Cardiac fibroblast (primary cell): ENCODE measurements around the gene ROBO3.

ENCODE experiments used
- DNase-seq, 2 donors: peaks; one replicate each; pipeline versions ENCODE4 v3.0.0 to v3.0.0-alpha.2; 2010; ENCODE audit warnings: low read depth in 2 of 2
- H3K4me3 ChIP-seq, 2 donors: replicated peaks in 1 of 2; 1 replicate in 1 of 2; 2 replicates in 1 of 2; pipeline ENCODE4 v1.5.1; 2011; ENCODE audit warnings: low read depth in 2 of 2, low read length in 2 of 2, mild to moderate bottlenecking in 2 of 2, moderate library complexity in 1 of 2
- TF ChIP-seq, protein P1 (sequence below): IDR thresholded peaks from one replicate; pipeline ENCODE4 v1.5.1; 2011; ENCODE audit warnings: low read depth, mild to moderate bottlenecking, low read length, inconsistent platforms

ROBO3 gene

GRCh38 chr11:124884340-124884739 is 19.1 kb downstream of the ROBO3 start:
- DNase-seq: no peak
- H3K4me3 ChIP-seq: no peak overlapping the region
- TF ChIP-seq, protein P1, sequence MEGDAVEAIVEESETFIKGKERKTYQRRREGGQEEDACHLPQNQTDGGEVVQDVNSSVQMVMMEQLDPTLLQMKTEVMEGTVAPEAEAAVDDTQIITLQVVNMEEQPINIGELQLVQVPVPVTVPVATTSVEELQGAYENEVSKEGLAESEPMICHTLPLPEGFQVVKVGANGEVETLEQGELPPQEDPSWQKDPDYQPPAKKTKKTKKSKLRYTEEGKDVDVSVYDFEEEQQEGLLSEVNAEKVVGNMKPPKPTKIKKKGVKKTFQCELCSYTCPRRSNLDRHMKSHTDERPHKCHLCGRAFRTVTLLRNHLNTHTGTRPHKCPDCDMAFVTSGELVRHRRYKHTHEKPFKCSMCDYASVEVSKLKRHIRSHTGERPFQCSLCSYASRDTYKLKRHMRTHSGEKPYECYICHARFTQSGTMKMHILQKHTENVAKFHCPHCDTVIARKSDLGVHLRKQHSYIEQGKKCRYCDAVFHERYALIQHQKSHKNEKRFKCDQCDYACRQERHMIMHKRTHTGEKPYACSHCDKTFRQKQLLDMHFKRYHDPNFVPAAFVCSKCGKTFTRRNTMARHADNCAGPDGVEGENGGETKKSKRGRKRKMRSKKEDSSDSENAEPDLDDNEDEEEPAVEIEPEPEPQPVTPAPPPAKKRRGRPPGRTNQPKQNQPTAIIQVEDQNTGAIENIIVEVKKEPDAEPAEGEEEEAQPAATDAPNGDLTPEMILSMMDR: no peak

DNA sequence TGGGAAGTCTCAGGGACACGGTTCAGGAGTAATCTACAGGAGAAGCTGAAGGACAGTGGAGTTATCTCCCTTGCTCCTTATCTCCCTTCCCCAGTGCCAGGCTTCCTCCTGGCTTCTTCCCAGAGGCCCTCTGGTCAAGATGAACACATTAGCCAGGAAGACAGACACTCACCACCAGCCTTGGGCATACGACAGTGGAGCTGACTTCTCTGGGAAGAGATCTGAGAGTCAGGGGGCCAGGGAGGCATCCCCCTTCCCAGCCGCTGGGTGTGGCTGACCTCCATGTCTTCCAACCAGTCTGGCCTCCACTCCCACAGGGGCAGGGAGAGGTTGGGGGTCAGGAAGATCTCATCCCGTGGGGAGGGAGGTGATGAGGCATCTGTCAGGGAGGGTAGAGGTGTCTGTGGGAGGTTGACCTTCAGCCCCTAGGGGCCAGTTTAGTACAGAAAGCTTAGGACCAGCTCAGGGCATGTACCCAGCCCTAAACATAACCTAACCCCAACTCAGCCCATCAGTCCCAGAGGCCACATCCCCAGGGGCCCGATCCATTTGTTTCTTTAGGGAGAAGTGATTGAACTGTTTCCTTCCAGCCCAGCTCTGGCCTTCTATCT is 19.7 kb downstream of the ROBO3 start:
- TF ChIP-seq, protein P1: no peak
- DNase-seq: no peak

DNA sequence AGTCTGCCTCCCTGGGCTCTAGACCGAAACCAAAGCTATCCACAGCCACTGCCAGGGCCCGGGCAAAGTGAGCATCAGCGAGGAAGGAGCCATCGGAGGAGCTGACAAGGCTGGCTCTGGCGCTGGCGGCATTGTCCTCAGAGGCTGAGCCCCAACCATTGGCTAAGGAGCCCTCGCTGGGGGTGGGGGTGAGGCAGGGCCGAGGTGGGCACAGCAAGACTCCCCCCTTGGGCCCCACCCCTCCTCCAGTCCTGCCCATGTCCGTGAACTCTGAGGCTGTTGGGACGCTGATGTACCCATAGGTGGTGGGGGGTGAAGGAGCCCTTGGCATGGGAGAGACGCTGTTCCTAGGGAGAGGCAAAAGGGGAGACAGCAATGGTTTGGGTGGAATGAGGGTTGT is 21.2 kb downstream of the ROBO3 start:
- no peak for DNase-seq
- no peak overlapping the region for H3K4me3 ChIP-seq
- TF ChIP-seq, protein P1: no peak

More for the DNA sequence above, 19.7 kb downstream of the ROBO3 start:
- no peak overlapping the region for H3K4me3 ChIP-seq

DNA sequence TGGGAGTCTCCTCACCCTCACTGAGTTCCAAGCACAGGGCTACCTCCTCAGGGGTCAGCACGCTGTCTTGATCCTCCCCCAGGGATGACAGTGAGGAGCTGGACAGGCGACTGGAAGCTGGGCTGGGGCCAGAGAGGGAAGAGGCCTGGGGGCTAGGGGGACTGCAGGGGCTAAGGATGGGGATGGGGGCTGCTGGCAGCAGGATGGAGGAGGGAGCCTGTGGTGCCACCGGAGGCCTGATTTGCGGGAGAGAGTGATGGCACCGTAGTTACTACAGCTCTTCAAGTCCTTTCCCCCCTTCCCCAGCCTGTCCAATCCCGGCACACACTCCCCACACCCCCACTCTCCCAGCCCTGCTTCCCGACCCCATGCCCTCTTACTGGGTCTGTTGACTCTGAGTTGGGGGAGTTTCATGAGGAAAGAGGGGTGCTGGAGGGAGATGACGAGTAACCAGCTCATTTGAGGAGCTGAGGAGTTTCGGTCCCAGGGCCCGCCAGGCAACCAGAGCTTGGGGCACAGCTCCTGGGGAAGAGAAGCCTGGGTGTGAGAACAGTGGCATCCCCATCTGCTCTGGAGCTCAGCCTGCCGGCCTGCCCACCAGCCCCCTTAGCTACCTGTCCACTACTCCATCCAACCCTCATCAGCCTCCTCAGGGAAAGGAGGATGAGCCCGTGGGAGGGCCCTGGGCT is 21.9 kb downstream of the ROBO3 start:
- TF ChIP-seq, protein P1: no peak
- DNase-seq: no peak
- H3K4me3 ChIP-seq: no peak overlapping the region

DNA sequence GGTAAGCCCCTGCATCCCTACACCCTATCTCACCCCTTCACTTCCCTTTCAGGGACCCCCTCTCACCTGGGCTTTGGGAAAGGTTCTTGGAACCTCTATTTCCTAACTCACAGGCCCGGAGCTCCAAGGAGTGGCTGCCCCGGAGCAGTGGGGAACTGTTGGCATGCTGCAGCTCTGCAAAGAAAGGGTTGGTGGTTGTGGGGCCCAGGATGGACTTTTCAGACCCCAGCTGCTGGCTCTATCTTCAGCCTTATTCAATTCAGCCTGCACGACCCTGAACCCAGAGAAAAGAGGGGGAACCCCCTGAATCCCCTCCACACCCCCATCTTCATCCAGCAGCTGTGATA is 22.4 kb downstream of the ROBO3 start:
- TF ChIP-seq, protein P1: no peak
- H3K4me3 ChIP-seq: no peak overlapping the region
- no peak for DNase-seq

DNA sequence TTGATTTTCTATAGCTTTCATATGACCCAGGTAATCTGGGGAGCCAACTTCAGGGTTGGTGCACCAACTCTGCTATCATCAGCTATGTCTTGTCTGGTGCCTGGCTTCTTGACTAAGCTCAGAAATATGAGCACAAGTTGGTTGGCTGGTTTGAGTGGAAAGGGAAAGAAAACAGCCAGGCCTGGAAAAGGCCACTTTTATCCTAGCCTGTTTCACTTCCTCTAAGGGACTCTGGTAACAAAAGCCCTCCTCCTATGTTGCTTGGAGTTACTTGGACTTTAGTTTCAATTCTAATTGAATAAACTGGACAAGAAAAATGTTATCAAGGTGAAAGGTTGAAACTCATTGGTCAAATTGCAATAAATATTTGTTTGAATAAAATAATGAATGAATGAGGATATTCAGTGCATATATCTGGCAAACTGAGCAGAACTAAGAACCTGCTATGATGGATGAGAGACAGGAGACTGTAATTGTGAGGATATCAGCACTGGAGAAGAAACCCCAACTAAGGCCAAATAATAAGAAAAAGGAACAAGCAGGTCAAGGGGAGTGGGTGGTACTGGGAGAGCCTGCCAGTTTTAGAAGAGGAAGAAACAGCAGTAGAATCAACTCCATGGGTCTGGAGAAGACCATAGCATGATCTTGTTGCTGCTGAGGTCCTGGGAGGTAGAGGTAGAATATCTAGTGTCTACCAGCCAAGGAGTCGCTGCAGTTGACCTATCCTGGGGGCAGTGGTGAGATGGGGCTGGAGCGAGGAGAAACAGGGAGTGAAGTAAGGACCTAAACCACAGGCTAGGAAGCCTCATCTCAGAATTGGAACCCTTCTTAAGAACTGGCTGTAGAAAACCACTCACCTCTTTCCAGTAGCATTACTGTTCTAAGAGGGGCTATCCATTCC is 24.2 kb downstream of the ROBO3 start:
- DNase-seq: no peak
- TF ChIP-seq, protein P1: no peak

More for the DNA sequence above, 24.2 kb downstream of the ROBO3 start:
- no peak overlapping the region for H3K4me3 ChIP-seq
